ENCODE results near the gene CENPL. TPM values are rescaled to one million over a fixed set of nuclear protein-coding genes. Genes with fewer than 3 reads are reported as not detected.
"Not testable (repeated sequence)": the region's sequence is repeated elsewhere in the genome, so short reads cannot be mapped to it uniquely, and the experiment has no call there.

CENPL gene
- total RNA-seq, 3 donors from 2014 or later = 4.5 to 6.0 (median 4.6) TPM

DNA sequence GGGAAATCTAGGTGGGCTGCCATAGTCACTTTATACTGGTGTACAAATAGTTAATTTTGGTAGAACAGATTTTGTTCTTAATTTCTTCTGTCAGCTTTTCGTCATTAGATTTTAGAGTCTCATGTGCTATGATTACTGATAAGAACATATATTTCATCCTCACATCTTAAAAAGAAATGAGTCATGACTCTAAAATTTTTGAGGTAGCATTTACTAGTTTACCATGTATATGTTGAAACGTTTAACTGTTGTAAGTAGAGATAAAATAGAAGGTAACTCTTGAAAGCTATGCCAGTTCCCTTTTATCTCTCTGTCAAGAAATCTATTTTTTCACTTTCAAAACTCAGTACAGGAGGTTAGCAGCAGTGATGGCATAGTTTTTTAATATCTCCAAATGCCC lies 56.5 kb downstream of the CENPL start:
- no peak overlapping the region for H3K4me3 ChIP-seq
- H3K27ac ChIP-seq = no peak overlapping the region
- DNase-seq (ENCODE audit: low spot score in 2 of 2) = no peak
- TF ChIP-seq, protein P1, sequence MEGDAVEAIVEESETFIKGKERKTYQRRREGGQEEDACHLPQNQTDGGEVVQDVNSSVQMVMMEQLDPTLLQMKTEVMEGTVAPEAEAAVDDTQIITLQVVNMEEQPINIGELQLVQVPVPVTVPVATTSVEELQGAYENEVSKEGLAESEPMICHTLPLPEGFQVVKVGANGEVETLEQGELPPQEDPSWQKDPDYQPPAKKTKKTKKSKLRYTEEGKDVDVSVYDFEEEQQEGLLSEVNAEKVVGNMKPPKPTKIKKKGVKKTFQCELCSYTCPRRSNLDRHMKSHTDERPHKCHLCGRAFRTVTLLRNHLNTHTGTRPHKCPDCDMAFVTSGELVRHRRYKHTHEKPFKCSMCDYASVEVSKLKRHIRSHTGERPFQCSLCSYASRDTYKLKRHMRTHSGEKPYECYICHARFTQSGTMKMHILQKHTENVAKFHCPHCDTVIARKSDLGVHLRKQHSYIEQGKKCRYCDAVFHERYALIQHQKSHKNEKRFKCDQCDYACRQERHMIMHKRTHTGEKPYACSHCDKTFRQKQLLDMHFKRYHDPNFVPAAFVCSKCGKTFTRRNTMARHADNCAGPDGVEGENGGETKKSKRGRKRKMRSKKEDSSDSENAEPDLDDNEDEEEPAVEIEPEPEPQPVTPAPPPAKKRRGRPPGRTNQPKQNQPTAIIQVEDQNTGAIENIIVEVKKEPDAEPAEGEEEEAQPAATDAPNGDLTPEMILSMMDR (IDR thresholded peaks at IDR 0.05) = no peak
- TF ChIP-seq POLR2A (IDR thresholded peaks at IDR 0.05) (no peak), POLR2AphosphoS5 (IDR thresholded peaks at IDR 0.05) (no peak)
- H3K4me1 ChIP-seq = no peaks in the 10 kb centered on the region
- intact Hi-C loops (cut with DNase I; ENCODE audit: low total_unique reads) = no loop called here
- no peaks in the 10 kb centered on the region for H3K36me3 ChIP-seq
- no peaks in the 10 kb centered on the region for H3K27me3 ChIP-seq
- H3K9me3 ChIP-seq = peaks cover 0 to 7% of the 10 kb centered on the region in 2 donors

GRCh38 chr1:173764331-173764730 lies 60.4 kb downstream of the CENPL start:
- H3K27me3 ChIP-seq; H3K36me3 ChIP-seq; H3K4me1 ChIP-seq; intact Hi-C loops (cut with DNase I; ENCODE audit: low total_unique reads); DNase-seq (ENCODE audit: low spot score in 2 of 2); H3K9me3 ChIP-seq; H3K27ac ChIP-seq; H3K4me3 ChIP-seq: not testable (repeated sequence)

- Histone ChIP-seq H3K9me3 (no peaks in the 10 kb centered on the region), H3K27ac (no peak overlapping the region), H3K4me1 (no peaks in the 10 kb centered on the region), H3K36me3 (peaks cover 17% of the 10 kb centered on the region), H3K27me3 (no peaks in the 10 kb centered on the region), H3K4me3 (no peak overlapping the region)
- no peak for DNase-seq (ENCODE audit: low spot score in 2 of 2)
- TF ChIP-seq POLR2A (IDR thresholded peaks at IDR 0.05) (no peak), POLR2AphosphoS5 (IDR thresholded peaks at IDR 0.05) (no peak)
- TF ChIP-seq, protein P1 (IDR thresholded peaks at IDR 0.05) = no peak
- intact Hi-C loops (cut with DNase I; ENCODE audit: low total_unique reads) = no loop called here
Measured at GRCh38 chr1:173758980-173759379, 65.7 kb downstream of the CENPL start.

GRCh38 chr1:173758110-173758509 lies 66.6 kb downstream of the CENPL start:
- Histone ChIP-seq H3K4me1 (no peaks in the 10 kb centered on the region), H3K4me3 (no peak overlapping the region), H3K9me3 (no peaks in the 10 kb centered on the region), H3K36me3 (peaks cover 24% of the 10 kb centered on the region), H3K27me3 (no peaks in the 10 kb centered on the region), H3K27ac (no peak overlapping the region)
- no peak for DNase-seq (ENCODE audit: low spot score in 2 of 2)
- TF ChIP-seq, protein P1 (IDR thresholded peaks at IDR 0.05) = no peak
- TF ChIP-seq POLR2AphosphoS5 (IDR thresholded peaks at IDR 0.05) = no peak
- no peak for TF ChIP-seq POLR2A (IDR thresholded peaks at IDR 0.05)
- intact Hi-C loops (cut with DNase I; ENCODE audit: low total_unique reads) = no loop called here

DNA sequence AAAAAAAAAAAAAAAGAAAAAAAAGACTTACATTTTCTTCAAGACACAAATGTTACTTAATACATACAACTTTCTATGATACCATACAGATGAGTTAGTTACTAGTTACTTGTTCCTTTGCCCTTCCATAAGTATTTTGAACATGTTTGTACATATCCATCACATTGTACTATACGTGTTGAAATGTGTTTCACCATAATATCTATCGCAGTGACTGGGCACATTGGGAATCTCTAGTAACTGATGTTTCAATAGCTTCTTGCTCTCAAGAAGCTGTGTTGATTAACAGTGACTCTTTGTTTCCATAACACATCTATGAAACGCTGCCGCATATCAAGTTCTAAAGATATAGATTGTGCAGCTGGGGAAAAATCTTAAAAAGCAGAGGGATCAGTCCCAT lies 67.0 kb downstream of the CENPL start:
- no peak for DNase-seq (ENCODE audit: low spot score in 2 of 2)
- peaks cover 24% of the 10 kb centered on the region for H3K36me3 ChIP-seq
- H3K4me3 ChIP-seq = no peak overlapping the region
- intact Hi-C loops (cut with DNase I; ENCODE audit: low total_unique reads) = no loop called here
- TF ChIP-seq POLR2A (IDR thresholded peaks at IDR 0.05) = no peak
- TF ChIP-seq POLR2AphosphoS5 (IDR thresholded peaks at IDR 0.05) = no peak
- TF ChIP-seq, protein P1 (IDR thresholded peaks at IDR 0.05) = no peak
- H3K27me3 ChIP-seq = no peaks in the 10 kb centered on the region
- no peak overlapping the region for H3K27ac ChIP-seq
- no peaks in the 10 kb centered on the region for H3K9me3 ChIP-seq
- no peaks in the 10 kb centered on the region for H3K4me1 ChIP-seq

- Histone ChIP-seq H3K4me1 (no peaks in the 10 kb centered on the region), H3K9me3 (no peaks in the 10 kb centered on the region), H3K36me3 (peaks cover 24% of the 10 kb centered on the region), H3K27ac (no peak overlapping the region), H3K4me3 (no peak overlapping the region), H3K27me3 (no peaks in the 10 kb centered on the region)
- intact Hi-C loops (cut with DNase I; ENCODE audit: low total_unique reads) = no loop called here
- no peak for TF ChIP-seq POLR2A (IDR thresholded peaks at IDR 0.05)
- no peak for TF ChIP-seq POLR2AphosphoS5 (IDR thresholded peaks at IDR 0.05)
- no peak for DNase-seq (ENCODE audit: low spot score in 2 of 2)
Measured at GRCh38 chr1:173753830-173754229, 70.9 kb downstream of the CENPL start.

Other genes starting within 250 kb of the CENPL start
- not detected for gene SLC9C2, start 221.8 kb downstream of the CENPL start, total RNA-seq
- gene TEX50, start 189.5 kb downstream of the CENPL start, total RNA-seq = not detected
- under 1 TPM in 2 of 3 donors, not detected in 1; 0.29 to 0.33 TPM for gene ANKRD45, start 155.0 kb downstream of the CENPL start, total RNA-seq
- 10 to 100 TPM; 29.8 to 45.0 (median 41.4) TPM for gene KLHL20, start 109.9 kb downstream of the CENPL start, total RNA-seq
- gene DARS2, start 210 bp downstream of the CENPL start, total RNA-seq = 10 to 100 TPM in 2 of 3 donors, 1 to 10 TPM in 1; 9.4 to 15.8 (median 14.1) TPM
- 100 to 1,000 TPM; 320 to 763 (median 754) TPM for gene GAS5, start 43.1 kb upstream of the CENPL start, total RNA-seq
- 10 to 100 TPM; 10.2 to 15.7 (median 15.4) TPM for gene ZBTB37, start 43.5 kb upstream of the CENPL start, total RNA-seq
- gene SERPINC1, start 92.4 kb upstream of the CENPL start, total RNA-seq = under 1 TPM in 1 of 3 donors, not detected in 2; 0.32 TPM
- gene RC3H1, start 197.5 kb upstream of the CENPL start, total RNA-seq = 10 to 100 TPM; 30.2 to 40.8 (median 33.1) TPM

All from breast epithelium (tissue), 4 donors.